ENCODE data around the gene MAD1L1. TPM values are rescaled to one million over a fixed set of nuclear protein-coding genes. Genes with fewer than 3 reads are reported as not detected.

The MAD1L1 gene
- total and polyA plus RNA-seq, 2 of the 13 experiments (the other 11 are each of a cell fraction or from before 2014, with no cell fraction given): 17.4 to 64.7 TPM

GRCh38 chr7:2031451-2031845 is 201.3 kb downstream of the MAD1L1 start:
- in situ Hi-C loops (cut with HindIII; ENCODE audit: extremely low pct_ligation_motif_present, low pct_unique_long_range_greater_than_20kb) (no loop called here), intact Hi-C loops (cut with micrococcal nuclease; ENCODE audit: unreplicated experiment) (no loop called here)
- Histone ChIP-seq H3K79me2 (ENCODE audit: insufficient read depth, low read length) (peaks cover 3% of the 10 kb centered on the region), H3K4me2 (ENCODE audit: low read depth, low read length) (no peak overlapping the region), H3K27ac (ENCODE audit: extremely low read length, insufficient read depth, low read length) (no peak overlapping the region), H3K9me3 (ENCODE audit: low read length) (peaks cover 18% of the 10 kb centered on the region), H3K4me3 (replicated peaks in 1 of 3; ENCODE audit: insufficient read depth in 1 of 3, low read depth in 2 of 3, low read length in 3 of 3) (no peak overlapping the region), H3K9ac (ENCODE audit: insufficient read depth, low read depth, low read length) (no peak overlapping the region), H3K27me3 (ENCODE audit: control insufficient read depth in 1 of 2, insufficient read depth in 2 of 2, low read length in 2 of 2) (no peaks in the 10 kb centered on the region), H3K36me3 (replicated peaks in 1 of 2; ENCODE audit: control insufficient read depth in 1 of 2, insufficient read depth in 2 of 2, low read length in 2 of 2) (no peaks in the 10 kb centered on the region), H3K4me1 (ENCODE audit: insufficient read depth, low read length) (peaks cover 33% of the 10 kb centered on the region), H2AFZ (ENCODE audit: low read length) (no peak overlapping the region), H4K20me1 (ENCODE audit: insufficient read depth, low read length) (no peaks in the 10 kb centered on the region)
- DNase-seq (ENCODE audit: low spot score) (no peak), FAIRE-seq (no peak), ATAC-seq (no peak)
- TF ChIP-seq ZFP36 (IDR thresholded peaks at IDR 0.05; ENCODE audit: borderline replicate concordance, low read depth, low read length, partially characterized antibody): no peak
- TF ChIP-seq MYNN (CRISPR knock-in tag; IDR thresholded peaks at IDR 0.05; ENCODE audit: low read depth): no peak
- no peak for TF ChIP-seq ZNF703 (CRISPR knock-in tag; IDR thresholded peaks at IDR 0.05; ENCODE audit: borderline replicate concordance)
- TF ChIP-seq SP5 (CRISPR knock-in tag; IDR thresholded peaks at IDR 0.05; ENCODE audit: borderline replicate concordance, low read depth): no peak
- TF ChIP-seq KDM5A (IDR thresholded peaks at IDR 0.05; ENCODE audit: borderline replicate concordance, low read length): no peak
- TF ChIP-seq NFE2 (CRISPR knock-in tag; IDR thresholded peaks at IDR 0.05): no peak
- TF ChIP-seq GATA4 (IDR thresholded peaks at IDR 0.05; ENCODE audit: borderline replicate concordance, low read depth): no peak
- TF ChIP-seq ZNF878 (CRISPR knock-in tag; IDR thresholded peaks at IDR 0.05): no peak
- no peak for TF ChIP-seq SRSF4 (IDR thresholded peaks at IDR 0.05; ENCODE audit: low read depth, low read length, poor library complexity, severe bottlenecking)
- no peak for TF ChIP-seq MTA3 (CRISPR knock-in tag; IDR thresholded peaks at IDR 0.05)
- no peak for TF ChIP-seq ZNF547 (CRISPR knock-in tag; IDR thresholded peaks at IDR 0.05)
- TF ChIP-seq HMG20A (CRISPR knock-in tag; IDR thresholded peaks at IDR 0.05; ENCODE audit: borderline replicate concordance): no peak
- TF ChIP-seq ZNF251 (CRISPR knock-in tag; IDR thresholded peaks at IDR 0.05): no peak
- TF ChIP-seq FOXK1 (CRISPR knock-in tag; IDR thresholded peaks at IDR 0.05; ENCODE audit: borderline replicate concordance, low read depth): no peak
- CTCF ChIA-PET (ENCODE audit: low intra/inter-chr PET ratio, low total read pairs): no interaction called here
- BruUV-seq (replicated peaks): no TSS peak
- 89% methylated on average over 10 of the region's 13 CpGs for WGBS (ENCODE audit: low lambda C conversion rate)
- POLR2A ChIA-PET: no interaction called here

Measured in HepG2 (cell line).